ENCODE data around the gene RNF41.

DNA sequence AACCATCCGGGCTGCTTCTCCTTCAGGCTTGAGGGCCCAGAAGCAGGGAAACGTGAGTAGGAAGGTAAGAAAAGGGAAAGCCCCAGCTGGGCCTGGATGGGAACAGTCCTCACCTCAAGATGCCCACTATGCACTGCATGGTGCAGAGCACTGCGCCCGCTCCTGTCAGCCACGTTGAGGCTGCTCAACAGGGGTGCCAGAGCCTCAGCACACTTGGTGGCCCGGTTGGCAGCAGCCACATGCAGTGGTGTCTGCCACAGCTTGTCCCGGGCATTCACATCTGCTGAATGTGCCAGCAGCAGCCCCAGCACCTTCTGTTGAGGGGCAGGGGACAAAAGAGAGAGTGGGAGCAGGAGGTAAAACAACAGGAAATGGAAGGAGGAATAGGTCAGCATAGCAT is 33.9 kb upstream of the RNF41 start:
- TF ChIP-seq, protein P1, sequence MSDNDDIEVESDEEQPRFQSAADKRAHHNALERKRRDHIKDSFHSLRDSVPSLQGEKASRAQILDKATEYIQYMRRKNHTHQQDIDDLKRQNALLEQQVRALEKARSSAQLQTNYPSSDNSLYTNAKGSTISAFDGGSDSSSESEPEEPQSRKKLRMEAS (IDR thresholded peaks at IDR 0.05): no peak
- no peak for TF ChIP-seq CREB1 (IDR thresholded peaks at IDR 0.05; ENCODE audit: low read depth)
- TF ChIP-seq, protein P2, sequence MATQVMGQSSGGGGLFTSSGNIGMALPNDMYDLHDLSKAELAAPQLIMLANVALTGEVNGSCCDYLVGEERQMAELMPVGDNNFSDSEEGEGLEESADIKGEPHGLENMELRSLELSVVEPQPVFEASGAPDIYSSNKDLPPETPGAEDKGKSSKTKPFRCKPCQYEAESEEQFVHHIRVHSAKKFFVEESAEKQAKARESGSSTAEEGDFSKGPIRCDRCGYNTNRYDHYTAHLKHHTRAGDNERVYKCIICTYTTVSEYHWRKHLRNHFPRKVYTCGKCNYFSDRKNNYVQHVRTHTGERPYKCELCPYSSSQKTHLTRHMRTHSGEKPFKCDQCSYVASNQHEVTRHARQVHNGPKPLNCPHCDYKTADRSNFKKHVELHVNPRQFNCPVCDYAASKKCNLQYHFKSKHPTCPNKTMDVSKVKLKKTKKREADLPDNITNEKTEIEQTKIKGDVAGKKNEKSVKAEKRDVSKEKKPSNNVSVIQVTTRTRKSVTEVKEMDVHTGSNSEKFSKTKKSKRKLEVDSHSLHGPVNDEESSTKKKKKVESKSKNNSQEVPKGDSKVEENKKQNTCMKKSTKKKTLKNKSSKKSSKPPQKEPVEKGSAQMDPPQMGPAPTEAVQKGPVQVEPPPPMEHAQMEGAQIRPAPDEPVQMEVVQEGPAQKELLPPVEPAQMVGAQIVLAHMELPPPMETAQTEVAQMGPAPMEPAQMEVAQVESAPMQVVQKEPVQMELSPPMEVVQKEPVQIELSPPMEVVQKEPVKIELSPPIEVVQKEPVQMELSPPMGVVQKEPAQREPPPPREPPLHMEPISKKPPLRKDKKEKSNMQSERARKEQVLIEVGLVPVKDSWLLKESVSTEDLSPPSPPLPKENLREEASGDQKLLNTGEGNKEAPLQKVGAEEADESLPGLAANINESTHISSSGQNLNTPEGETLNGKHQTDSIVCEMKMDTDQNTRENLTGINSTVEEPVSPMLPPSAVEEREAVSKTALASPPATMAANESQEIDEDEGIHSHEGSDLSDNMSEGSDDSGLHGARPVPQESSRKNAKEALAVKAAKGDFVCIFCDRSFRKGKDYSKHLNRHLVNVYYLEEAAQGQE (IDR thresholded peaks at IDR 0.05; ENCODE audit: low read depth): no peak
- TF ChIP-seq RAD21 (IDR thresholded peaks at IDR 0.05; ENCODE audit: low read depth): no peak
- no peak for TF ChIP-seq YY1 (IDR thresholded peaks at IDR 0.05; ENCODE audit: low read depth)
- TF ChIP-seq TCF12 (IDR thresholded peaks at IDR 0.05; ENCODE audit: low read depth): no peak
- TF ChIP-seq TAF1 (IDR thresholded peaks at IDR 0.05; ENCODE audit: low read depth): no peak
- TF ChIP-seq EP300 (IDR thresholded peaks at IDR 0.05; ENCODE audit: borderline replicate concordance): no peak
- TF ChIP-seq, protein P3, sequence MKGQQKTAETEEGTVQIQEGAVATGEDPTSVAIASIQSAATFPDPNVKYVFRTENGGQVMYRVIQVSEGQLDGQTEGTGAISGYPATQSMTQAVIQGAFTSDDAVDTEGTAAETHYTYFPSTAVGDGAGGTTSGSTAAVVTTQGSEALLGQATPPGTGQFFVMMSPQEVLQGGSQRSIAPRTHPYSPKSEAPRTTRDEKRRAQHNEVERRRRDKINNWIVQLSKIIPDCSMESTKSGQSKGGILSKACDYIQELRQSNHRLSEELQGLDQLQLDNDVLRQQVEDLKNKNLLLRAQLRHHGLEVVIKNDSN (IDR thresholded peaks at IDR 0.05): no peak
- TF ChIP-seq EGR1 (IDR thresholded peaks at IDR 0.05): no peak

All from Ishikawa (cell line).